AG08396 (cell line): ENCODE data around the gene ANKRD17.
"Not testable (repeated sequence)": the region's sequence is repeated elsewhere in the genome, so short reads cannot be mapped to it uniquely, and the experiment has no call there.

Source experiments
- DNase-seq: peaks from one replicate; pipeline ENCODE4 v3.0.0; 2012; ENCODE audit warnings: low spot score, mixed read lengths

Gene ANKRD17

GRCh38 chr4:73203976-73204375 is 54.6 kb downstream of the ANKRD17 start:
- not testable (repeated sequence) for DNase-seq

- DNase-seq: no peak
Measured at GRCh38 chr4:73197220-73197619, 61.4 kb downstream of the ANKRD17 start.

GRCh38 chr4:73194064-73194463 is 64.5 kb downstream of the ANKRD17 start:
- DNase-seq: no peak

GRCh38 chr4:73193659-73194058 is 64.9 kb downstream of the ANKRD17 start:
- no peak for DNase-seq

- no peak for DNase-seq
Measured at GRCh38 chr4:73193155-73193554, 65.4 kb downstream of the ANKRD17 start.

- DNase-seq: no peak
Measured at GRCh38 chr4:73189274-73189810, 69.3 kb downstream of the ANKRD17 start.

- DNase-seq: no peak
Measured at GRCh38 chr4:73187325-73187724, 71.3 kb downstream of the ANKRD17 start.

- no peak for DNase-seq
Measured at GRCh38 chr4:73185903-73186302, 72.7 kb downstream of the ANKRD17 start.

- DNase-seq: no peak
Measured at GRCh38 chr4:73181231-73181630, 77.4 kb downstream of the ANKRD17 start.

GRCh38 chr4:73178389-73178788 is 80.2 kb downstream of the ANKRD17 start:
- no peak for DNase-seq

GRCh38 chr4:73172161-73172560 is 86.4 kb downstream of the ANKRD17 start:
- no peak for DNase-seq

- no peak for DNase-seq
Measured at GRCh38 chr4:73170518-73171198, 87.9 kb downstream of the ANKRD17 start.

- DNase-seq: no peak
Measured at GRCh38 chr4:73166212-73166611, 92.4 kb downstream of the ANKRD17 start.

- DNase-seq: no peak
Measured at GRCh38 chr4:73161527-73162185, 96.9 kb downstream of the ANKRD17 start.

GRCh38 chr4:73156394-73156793 is 102.2 kb downstream of the ANKRD17 start:
- no peak for DNase-seq

- DNase-seq: no peak
Measured at GRCh38 chr4:73152893-73153292, 105.7 kb downstream of the ANKRD17 start.

GRCh38 chr4:73142995-73143547 is 115.5 kb downstream of the ANKRD17 start:
- no peak for DNase-seq

GRCh38 chr4:73139991-73140390 is 118.6 kb downstream of the ANKRD17 start:
- DNase-seq: no peak

GRCh38 chr4:73139245-73139644 is 119.4 kb downstream of the ANKRD17 start:
- DNase-seq: no peak

GRCh38 chr4:73137121-73137520 is 121.5 kb downstream of the ANKRD17 start:
- no peak for DNase-seq

GRCh38 chr4:73133784-73134183 is 124.8 kb downstream of the ANKRD17 start:
- DNase-seq: no peak

GRCh38 chr4:73131281-73131680 is 127.3 kb downstream of the ANKRD17 start:
- DNase-seq: no peak

- no peak for DNase-seq
Measured at GRCh38 chr4:73129319-73129718, 129.3 kb downstream of the ANKRD17 start.
